22Rv1 (cell line): Measurements from ENCODE around the gene GUCA1C.

ENCODE experiments used
- ZFX ChIP-seq: fragments of 450-650 bp; IDR thresholded peaks from 2 replicates; pipeline ENCODE4 v1.6.1; 2017; ENCODE audit warnings: antibody characterized with exemption, borderline replicate concordance
- TF ChIP-seq, protein P1 (sequence below): fragments of 450-650 bp; IDR thresholded peaks from 2 replicates; pipeline ENCODE4 v1.5.1; 2017; ENCODE audit warnings: mild to moderate bottlenecking

DNA sequence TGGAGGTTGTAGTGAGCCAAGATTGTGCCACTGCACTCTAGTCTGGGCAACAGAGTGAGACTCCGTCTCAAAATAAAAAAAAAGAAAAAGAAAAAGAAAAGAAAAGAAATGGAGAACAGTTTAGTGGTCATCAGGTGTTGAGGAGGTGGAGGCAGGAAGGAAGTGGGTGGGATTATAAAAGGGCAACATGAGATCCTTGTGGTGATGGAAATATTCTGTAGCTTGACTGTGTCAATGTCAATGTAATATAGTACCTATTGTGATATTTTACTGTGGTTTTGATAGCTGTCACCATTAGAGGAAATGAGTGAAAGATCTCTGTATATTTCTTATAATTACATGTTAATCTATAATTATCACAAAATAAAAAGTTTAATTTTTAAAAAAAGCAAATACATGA is 70.3 kb downstream of the GUCA1C start:
- TF ChIP-seq, protein P1, sequence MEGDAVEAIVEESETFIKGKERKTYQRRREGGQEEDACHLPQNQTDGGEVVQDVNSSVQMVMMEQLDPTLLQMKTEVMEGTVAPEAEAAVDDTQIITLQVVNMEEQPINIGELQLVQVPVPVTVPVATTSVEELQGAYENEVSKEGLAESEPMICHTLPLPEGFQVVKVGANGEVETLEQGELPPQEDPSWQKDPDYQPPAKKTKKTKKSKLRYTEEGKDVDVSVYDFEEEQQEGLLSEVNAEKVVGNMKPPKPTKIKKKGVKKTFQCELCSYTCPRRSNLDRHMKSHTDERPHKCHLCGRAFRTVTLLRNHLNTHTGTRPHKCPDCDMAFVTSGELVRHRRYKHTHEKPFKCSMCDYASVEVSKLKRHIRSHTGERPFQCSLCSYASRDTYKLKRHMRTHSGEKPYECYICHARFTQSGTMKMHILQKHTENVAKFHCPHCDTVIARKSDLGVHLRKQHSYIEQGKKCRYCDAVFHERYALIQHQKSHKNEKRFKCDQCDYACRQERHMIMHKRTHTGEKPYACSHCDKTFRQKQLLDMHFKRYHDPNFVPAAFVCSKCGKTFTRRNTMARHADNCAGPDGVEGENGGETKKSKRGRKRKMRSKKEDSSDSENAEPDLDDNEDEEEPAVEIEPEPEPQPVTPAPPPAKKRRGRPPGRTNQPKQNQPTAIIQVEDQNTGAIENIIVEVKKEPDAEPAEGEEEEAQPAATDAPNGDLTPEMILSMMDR, result no peak
- TF ChIP-seq ZFX, result no peak
